Liver (tissue), 9 donors: Measurements from ENCODE around the gene LGALS7B. TPM values are rescaled to one million over a fixed set of nuclear protein-coding genes. Genes with fewer than 3 reads are reported as not detected.

Experiments
- DNase-seq: peaks from one replicate; pipeline ENCODE4 v3.0.0-alpha.2; 2017; ENCODE audit warnings: low spot score
- H3K27ac ChIP-seq, 2 donors: one replicate each; pipeline ENCODE4 v1.7.0; 2013; ENCODE audit warnings: inconsistent platforms in 2 of 2, low read length in 2 of 2, control low read depth in 1 of 2, low read depth in 1 of 2, mild to moderate bottlenecking in 1 of 2
- H3K27me3 ChIP-seq, 4 donors: one replicate each; pipeline versions ENCODE4 v1.6.1 to v1.7.0; 2013; ENCODE audit warnings: low read length in 3 of 4, inconsistent platforms in 1 of 4, mild to moderate bottlenecking in 1 of 4, moderate library complexity in 1 of 4; ENCODE audit not compliant: control insufficient read depth in 4 of 4, insufficient read depth in 4 of 4
- H3K36me3 ChIP-seq, 4 donors: one replicate each; pipeline versions ENCODE4 v1.6.1 to v1.7.0; 2013; ENCODE audit warnings: low read length in 3 of 4, mild to moderate bottlenecking in 3 of 4, low read depth in 1 of 4, moderate library complexity in 1 of 4; ENCODE audit not compliant: control insufficient read depth in 4 of 4, insufficient read depth in 3 of 4
- H3K4me1 ChIP-seq, 4 donors: one replicate each; pipeline versions ENCODE4 v1.6.1 to v1.7.0; 2013; ENCODE audit warnings: low read length in 3 of 4, mild to moderate bottlenecking in 3 of 4, moderate library complexity in 1 of 4; ENCODE audit not compliant: control insufficient read depth in 4 of 4, insufficient read depth in 4 of 4
- H3K4me3 ChIP-seq, 3 donors: one replicate each; pipeline versions ENCODE4 v1.6.1 to v1.7.0; 2013; ENCODE audit warnings: low read length in 3 of 3, control low read depth in 1 of 3, low read depth in 1 of 3, mild to moderate bottlenecking in 1 of 3
- H3K9ac ChIP-seq, 2 donors: one replicate each; pipeline ENCODE4 v1.7.0; 2013; ENCODE audit warnings: low read length in 2 of 2, mild to moderate bottlenecking in 2 of 2, moderate library complexity in 2 of 2, control low read depth in 1 of 2, low read depth in 1 of 2
- H3K9me3 ChIP-seq, 4 donors: one replicate each; pipeline versions ENCODE4 v1.6.1 to v1.7.0; 2013; ENCODE audit warnings: low read length in 3 of 4; ENCODE audit not compliant: control insufficient read depth in 4 of 4
- CTCF ChIP-seq: fragments of 150-350 bp; IDR thresholded peaks from 2 replicates; pipeline ENCODE4 v1.5.1; 2017; ENCODE audit warnings: improper control_type of control experiment, low read depth, low read length; ENCODE audit not compliant: missing input control
- EGR1 ChIP-seq, 2 donors: IDR thresholded peaks; 2 replicates each; pipeline ENCODE4 v1.6.1; 2016 to 2018; ENCODE audit warnings: antibody characterized with exemption in 2 of 2, low read depth in 2 of 2
- FOXA1 ChIP-seq: IDR thresholded peaks from 2 replicates; pipeline ENCODE4 v1.6.1; 2016; ENCODE audit warnings: antibody characterized with exemption
- GABPA ChIP-seq, 2 donors: IDR thresholded peaks in 1 of 2; conservative IDR thresholded peaks in 1 of 2; 2 replicates each; pipeline ENCODE4 v1.6.1; 2016; ENCODE audit warnings: antibody characterized with exemption in 2 of 2, mild to moderate bottlenecking in 1 of 2, moderate library complexity in 1 of 2
- HNF4A ChIP-seq, 2 donors: conservative IDR thresholded peaks; 2 replicates each; pipeline ENCODE4 v1.6.1; 2016; ENCODE audit warnings: antibody characterized with exemption in 2 of 2, mild to moderate bottlenecking in 2 of 2
- JUND ChIP-seq, 2 donors: IDR thresholded peaks; 2 replicates each; pipeline ENCODE4 v1.6.1; 2016; ENCODE audit warnings: antibody characterized with exemption in 2 of 2
- NR2F2 ChIP-seq: IDR thresholded peaks from 2 replicates; pipeline ENCODE4 v1.6.1; 2016; ENCODE audit warnings: antibody characterized with exemption
- REST ChIP-seq: IDR thresholded peaks from 2 replicates; pipeline ENCODE4 v1.6.1; 2016; ENCODE audit warnings: antibody characterized with exemption, mild to moderate bottlenecking
- SP1 ChIP-seq: IDR thresholded peaks from 2 replicates; pipeline ENCODE4 v1.6.1; 2018; ENCODE audit warnings: antibody characterized with exemption, mild to moderate bottlenecking
- TAF1 ChIP-seq: conservative IDR thresholded peaks from 2 replicates; pipeline ENCODE4 v1.6.1; 2016; ENCODE audit warnings: antibody characterized with exemption, mild to moderate bottlenecking
- YY1 ChIP-seq: IDR thresholded peaks from 2 replicates; pipeline ENCODE4 v1.6.1; 2016; ENCODE audit warnings: antibody characterized with exemption, mild to moderate bottlenecking
- ZBTB33 ChIP-seq: IDR thresholded peaks from 2 replicates; pipeline ENCODE4 v1.6.1; 2016; ENCODE audit warnings: antibody characterized with exemption
- WGBS: extraction: QIAGEN DNeasy Blood & Tissue Kit; methylation state at CpG from one replicate; pipeline ENCODE4 v1.1.7; 2013; 5-methylcytosine and 5-hydroxymethylcytosine counted together
- polyA plus RNA-seq, 2 donors: library from polyadenylated mRNA; stranded (reverse) in 1 of 2; unstranded in 1 of 2; fragments of 200-250 nt in 1 of 2; fragments of >200 nt in 1 of 2; fragmentation: Nextera tagmentation in 1 of 2; extraction: Ambion mirVana in 1 of 2; gene quantifications; one replicate each; pipeline versions ENCODE4 v1.2.1 to v1.2.3, GENCODE V29; 2013 to 2015
- total RNA-seq, 2 donors: library from RNA; depleted of rRNA; stranded (reverse); fragments of >200 nt; gene quantifications; one replicate each; pipeline ENCODE4 v1.2.3, GENCODE V29; 2014
- TF ChIP-seq, protein P1 (sequence below): IDR thresholded peaks from 2 replicates; pipeline ENCODE4 v1.6.1; 2016; ENCODE audit warnings: antibody characterized with exemption
- donor health status: healthy.
- donor health status: healthy.
- donor health status: healthy.
- donor health status: healthy.
- donor health status: healthy.

The LGALS7B gene
- total and polyA plus RNA-seq, 4 donors: 0.36 TPM; not detected in 3

- H3K36me3 ChIP-seq: no peaks in the 10 kb centered on the region
- H3K4me1 ChIP-seq: peaks cover 0 to 1% (median 0%) of the 10 kb centered on the region in 4 donors
- no peak overlapping the region for H3K4me3 ChIP-seq
- H3K27me3 ChIP-seq: no peaks in the 10 kb centered on the region
- TF ChIP-seq JUND (IDR thresholded peaks at IDR 0.05): no peak
- TF ChIP-seq ZBTB33: no peak
- TF ChIP-seq, protein P1, sequence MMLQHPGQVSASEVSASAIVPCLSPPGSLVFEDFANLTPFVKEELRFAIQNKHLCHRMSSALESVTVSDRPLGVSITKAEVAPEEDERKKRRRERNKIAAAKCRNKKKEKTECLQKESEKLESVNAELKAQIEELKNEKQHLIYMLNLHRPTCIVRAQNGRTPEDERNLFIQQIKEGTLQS: no peak
- H3K9ac ChIP-seq: no peak overlapping the region
- no peaks in the 10 kb centered on the region for H3K9me3 ChIP-seq
- 97% methylated on average over 2 of the region's 2 CpGs for WGBS
- no peak overlapping the region for H3K27ac ChIP-seq
- DNase-seq: no peak
Measured at GRCh38 chr19:38765214-38765613, 23.8 kb upstream of the LGALS7B start.

GRCh38 chr19:38766276-38767047, 22.5 kb upstream of the LGALS7B start:
- Histone ChIP-seq H3K27me3 (no peaks in the 10 kb centered on the region), H3K9me3 (no peaks in the 10 kb centered on the region), H3K9ac (no peak overlapping the region), H3K36me3 (no peaks in the 10 kb centered on the region), H3K27ac (no peak overlapping the region), H3K4me1 (peaks cover 0 to 1% (median 0%) of the 10 kb centered on the region in 4 donors), H3K4me3 (no peak overlapping the region)
- no peak for DNase-seq
- TF ChIP-seq HNF4A (conservative IDR thresholded peaks at IDR 0.05) (no peak), EGR1 (IDR thresholded peaks at IDR 0.05; ENCODE audit: low read depth in 2 of 2) (no peak), GABPA (IDR thresholded peaks at IDR 0.05 in 1 of 2, conservative IDR thresholded peaks at IDR 0.05 in 1 of 2) (no peak), JUND (IDR thresholded peaks at IDR 0.05) (no peak), ZBTB33 (no peak), SP1 (no peak), CTCF (no peak), REST (no peak), TAF1 (no peak), YY1 (no peak), NR2F2 (no peak), FOXA1 (no peak)
- WGBS: 93% methylated on average over 10 of the region's 10 CpGs
